ENCODE data around the gene COQ3. TPM values are rescaled to one million over a fixed set of nuclear protein-coding genes. Genes with fewer than 3 reads are reported as not detected.

COQ3 gene
- total and polyA plus RNA-seq, 2 of the 8 experiments (the other 6 are each of a cell fraction or from before 2014, with no cell fraction given), result 8.4 to 16.2 TPM

GRCh38 chr6:99341862-99342455, 52.0 kb downstream of the COQ3 start:
- H2BK20ac ChIP-seq (ENCODE audit: low read length), result no peak overlapping the region
- H2AK5ac ChIP-seq (ENCODE audit: low read depth, low read length), result no peak overlapping the region
- peaks cover 0 to 3% (median 0%) of the 10 kb centered on the region in 4 experiments; a peak in 1 of 8 replicates for H3K36me3 ChIP-seq (ENCODE audit: control insufficient read depth in 2 of 4, insufficient read depth in 4 of 4, low read length in 3 of 4)
- no peak overlapping the region for H3K4me2 ChIP-seq (ENCODE audit: insufficient read depth in 1 of 2, low read depth in 2 of 2, low read length in 2 of 2)
- no peaks in the 10 kb centered on the region for H3K27me3 ChIP-seq (replicated peaks in 1 of 4; ENCODE audit: control insufficient read depth in 3 of 4, extremely low read depth in 1 of 4, insufficient read depth in 3 of 4, low read length in 3 of 4)
- no peak for TF ChIP-seq TAF1 (IDR thresholded peaks at IDR 0.05; ENCODE audit: low read depth, low read length)
- no peak overlapping the region for H3K18ac ChIP-seq (ENCODE audit: extremely low read depth, low read length)
- peaks cover 0 to 6% of the 10 kb centered on the region in 2 experiments; a peak in 1 of 4 replicates for H3K79me2 ChIP-seq (ENCODE audit: control insufficient read depth in 1 of 2, insufficient read depth in 2 of 2, low read length in 2 of 2)
- no peaks in the 10 kb centered on the region for H3K23me2 ChIP-seq (ENCODE audit: low read depth, low read length)
- H3K27ac ChIP-seq (ENCODE audit: low read depth, low read length), result no peak overlapping the region
- H3K9me3 ChIP-seq (ENCODE audit: insufficient read depth in 2 of 2, low read depth in 1 of 2, low read length in 1 of 2), result no peaks in the 10 kb centered on the region
- no peak for DNase-seq (ENCODE audit: low read depth in 1 of 2, low spot score in 2 of 2)
- no peak overlapping the region for H3K23ac ChIP-seq (ENCODE audit: insufficient read length)
- H2AFZ ChIP-seq (ENCODE audit: low read length), result no peak overlapping the region
- no peak overlapping the region for H3K4me3 ChIP-seq (ENCODE audit: extremely low read depth in 1 of 4, insufficient read depth in 2 of 4, low read depth in 3 of 4, low read length in 4 of 4)
- no peak overlapping the region for H4K5ac ChIP-seq (ENCODE audit: insufficient read length, low read depth, low read length)
- H3K4me1 ChIP-seq (replicated peaks in 1 of 4; ENCODE audit: control insufficient read depth in 3 of 4, insufficient read depth in 4 of 4, low read length in 3 of 4), result peaks cover 0 to 6% (median 1%) of the 10 kb centered on the region in 4 experiments; a peak in 3 of 7 replicates
- no peak overlapping the region for H4K8ac ChIP-seq (ENCODE audit: extremely low read depth, insufficient read depth, low read length)
- no peaks in the 10 kb centered on the region; the same call in 1 of the 2 replicates for H3K79me1 ChIP-seq (ENCODE audit: low read depth, low read length)
- no peak overlapping the region for H3K56ac ChIP-seq (replicated peaks; ENCODE audit: insufficient read length, low read depth, low read length)
- no peak overlapping the region for H4K91ac ChIP-seq (replicated peaks; ENCODE audit: insufficient read length, low read length)
- ChIA-PET CTCF (ENCODE audit: partially characterized antibody) (interaction anchor here (0.8 to 5.6 kb wide), 2 partner anchors 10 to 13 kb away, joined by 4 to 67 read pairs; no protein-coding TSS in a partner anchor), POLR2A (ENCODE audit: partially characterized antibody) (interaction anchor here (0.7 kb wide), 1 partner anchor 21 kb away, joined by 3 read pairs; no protein-coding TSS in a partner anchor)
- no peak overlapping the region for H2BK12ac ChIP-seq (ENCODE audit: low read depth, low read length)
- FAIRE-seq, result no peak
- H4K20me1 ChIP-seq (replicated peaks in 1 of 2; ENCODE audit: control insufficient read depth in 1 of 2, insufficient read depth in 2 of 2, low read length in 2 of 2), result no peaks in the 10 kb centered on the region
- no peak overlapping the region for H2BK5ac ChIP-seq (ENCODE audit: low read depth, low read length)
- no peak overlapping the region for H2BK15ac ChIP-seq (ENCODE audit: low read length)
- H3K4ac ChIP-seq (replicated peaks; ENCODE audit: insufficient read length, low read depth, low read length), result no peak overlapping the region
- WGBS, 2 experiments (ENCODE audit: extremely low coverage in 1 of 2, insufficient coverage in 1 of 2, insufficient read length in 1 of 2, insufficient replicate concordance in 2 of 2, low coverage in 1 of 2, low lambda C conversion rate in 2 of 2, missing lambda C conversion rate in 1 of 2), result 88% methylated on average over 5 of the region's 5 CpGs; no CpG with 5 or more reads in 1 of the 2 experiments
- H3K14ac ChIP-seq (ENCODE audit: insufficient read length), result no peak overlapping the region
- H2BK120ac ChIP-seq (replicated peaks; ENCODE audit: low read depth, low read length), result no peak overlapping the region
- H3K9ac ChIP-seq (replicated peaks in 1 of 4; ENCODE audit: extremely low read depth in 1 of 4, low read depth in 3 of 4, low read length in 3 of 4), result no peak overlapping the region

Measured in H1 (cell line).